HUES64 (cell line): ENCODE measurements around the gene GUCA2A.

Source experiments
- H3K27ac ChIP-seq: 2 replicates; pipeline ENCODE4 v1.7.0; 2013; ENCODE audit warnings: low read depth, low read length, inconsistent platforms
- H3K27me3 ChIP-seq: 2 replicates; pipeline ENCODE4 v1.6.1; 2013; ENCODE audit warnings: mild to moderate bottlenecking, low read length; ENCODE audit not compliant: insufficient read depth
- H3K36me3 ChIP-seq: 2 replicates; pipeline ENCODE4 v1.6.1; 2013; ENCODE audit warnings: mild to moderate bottlenecking, low read length; ENCODE audit not compliant: insufficient read depth
- H3K4me1 ChIP-seq: 2 replicates; pipeline ENCODE4 v1.6.1; 2013; ENCODE audit warnings: mild to moderate bottlenecking, low read length, moderate library complexity; ENCODE audit not compliant: insufficient read depth
- H3K4me3 ChIP-seq: 2 replicates; pipeline ENCODE4 v1.5.1; 2013; ENCODE audit warnings: mild to moderate bottlenecking, low read length, moderate library complexity
- H3K9ac ChIP-seq: 2 replicates; pipeline ENCODE4 v1.6.1; 2013; ENCODE audit warnings: mild to moderate bottlenecking, low read depth, low read length
- H3K9me3 ChIP-seq: 2 replicates; pipeline ENCODE4 v1.6.1; 2013; ENCODE audit warnings: low read depth, low read length; ENCODE audit not compliant: insufficient read depth
- WGBS: fragments of 150-250, 120-280 bp; methylation state at CpG from one replicate; pipeline ENCODE4 v1.1.7; 2013; ENCODE audit warnings: missing lambda C conversion rate; 5-methylcytosine and 5-hydroxymethylcytosine counted together

Gene GUCA2A

DNA sequence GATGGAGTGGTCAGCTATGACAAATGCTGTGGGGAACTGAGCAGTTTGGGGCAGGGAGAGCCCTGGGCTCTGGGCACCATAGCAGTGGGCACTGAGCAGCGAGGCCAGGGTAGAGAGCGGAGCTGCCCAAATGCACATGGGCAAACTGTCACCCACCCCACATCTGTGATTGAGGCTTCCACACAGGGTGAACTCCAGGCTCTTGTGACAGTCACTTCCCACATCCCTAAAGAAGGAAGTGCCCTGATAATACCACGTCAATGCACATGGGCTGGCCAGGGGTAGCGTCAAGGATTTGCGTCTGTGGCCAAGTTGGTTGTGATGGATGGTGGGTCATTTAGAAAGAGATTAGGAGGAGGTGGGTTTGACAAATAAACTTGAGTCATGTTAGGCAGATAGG, 13.9 kb downstream of the GUCA2A start:
- 92% methylated on average over 5 of the region's 5 CpGs for WGBS
- H3K36me3 ChIP-seq, result no peaks in the 10 kb centered on the region
- H3K4me1 ChIP-seq, result no peaks in the 10 kb centered on the region
- no peak overlapping the region for H3K27ac ChIP-seq
- H3K9me3 ChIP-seq, result no peaks in the 10 kb centered on the region
- no peak overlapping the region for H3K4me3 ChIP-seq
- no peak overlapping the region for H3K9ac ChIP-seq
- no peaks in the 10 kb centered on the region for H3K27me3 ChIP-seq

DNA sequence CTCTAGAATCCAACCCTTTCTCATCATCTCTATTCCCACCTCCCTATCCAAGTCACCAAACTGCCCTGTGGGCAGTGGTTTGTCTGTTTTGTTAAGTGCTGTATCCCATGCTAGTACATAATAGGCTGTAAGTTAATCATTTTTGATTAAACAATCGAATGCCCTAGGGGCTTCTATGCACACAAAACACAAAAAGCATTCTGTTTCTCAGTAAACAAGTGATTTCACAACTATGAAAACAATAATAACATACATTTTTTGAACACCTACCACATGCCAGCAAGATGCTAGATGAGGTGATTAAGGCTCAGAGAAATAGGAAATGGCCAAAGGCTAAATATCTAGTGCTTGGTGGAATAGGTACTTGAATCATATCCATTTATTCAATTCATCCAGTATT, 16.4 kb downstream of the GUCA2A start:
- H3K4me1 ChIP-seq, result no peaks in the 10 kb centered on the region

DNA sequence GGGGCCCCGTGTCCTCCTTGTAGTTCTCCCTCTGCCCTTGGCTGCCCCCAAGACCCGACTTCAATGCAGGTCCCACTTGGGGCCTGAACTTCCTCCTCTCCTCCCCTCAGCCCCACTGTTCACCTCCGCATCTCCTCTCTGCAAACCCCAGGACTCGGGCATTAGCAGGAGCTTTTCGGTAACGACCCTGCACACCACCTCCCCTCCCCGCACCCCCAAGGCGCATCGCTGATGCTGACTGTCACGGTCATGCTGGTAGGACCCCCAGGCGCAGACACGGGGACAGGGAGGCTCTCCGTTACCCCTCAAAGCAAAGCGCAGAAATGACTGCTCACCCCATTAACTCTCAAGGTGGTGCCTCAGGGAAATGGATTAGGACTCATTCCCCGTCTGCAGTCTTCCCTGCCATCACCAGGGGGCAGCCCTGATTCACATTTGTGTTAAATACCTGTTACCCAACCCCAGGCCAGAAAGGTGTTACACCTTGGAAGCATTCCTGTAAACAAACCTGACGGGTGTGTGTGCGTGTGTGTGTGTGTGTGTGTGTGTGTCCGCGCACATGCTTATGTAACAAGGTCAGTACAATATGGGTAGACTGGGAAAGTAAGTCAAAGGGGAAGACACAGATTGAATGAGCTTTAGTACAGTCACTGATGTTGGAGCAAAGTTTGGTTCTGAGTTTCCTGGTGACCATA, 17.8 kb downstream of the GUCA2A start:
- H3K9ac ChIP-seq, result no peak overlapping the region
- 51% methylated on average over 19 of the region's 19 CpGs for WGBS
- no peak overlapping the region for H3K27ac ChIP-seq
- H3K36me3 ChIP-seq, result no peaks in the 10 kb centered on the region
- no peaks in the 10 kb centered on the region for H3K9me3 ChIP-seq
- no peak overlapping the region for H3K4me3 ChIP-seq
- H3K4me1 ChIP-seq, result no peaks in the 10 kb centered on the region
- no peaks in the 10 kb centered on the region for H3K27me3 ChIP-seq

More for the DNA sequence above, 16.4 kb downstream of the GUCA2A start:
- Histone ChIP-seq H3K27ac (no peak overlapping the region), H3K9me3 (no peaks in the 10 kb centered on the region), H3K9ac (no peak overlapping the region), H3K27me3 (no peaks in the 10 kb centered on the region), H3K36me3 (no peaks in the 10 kb centered on the region), H3K4me3 (no peak overlapping the region)
- WGBS, result 67% methylated on average over 1 of the region's 1 CpG

DNA sequence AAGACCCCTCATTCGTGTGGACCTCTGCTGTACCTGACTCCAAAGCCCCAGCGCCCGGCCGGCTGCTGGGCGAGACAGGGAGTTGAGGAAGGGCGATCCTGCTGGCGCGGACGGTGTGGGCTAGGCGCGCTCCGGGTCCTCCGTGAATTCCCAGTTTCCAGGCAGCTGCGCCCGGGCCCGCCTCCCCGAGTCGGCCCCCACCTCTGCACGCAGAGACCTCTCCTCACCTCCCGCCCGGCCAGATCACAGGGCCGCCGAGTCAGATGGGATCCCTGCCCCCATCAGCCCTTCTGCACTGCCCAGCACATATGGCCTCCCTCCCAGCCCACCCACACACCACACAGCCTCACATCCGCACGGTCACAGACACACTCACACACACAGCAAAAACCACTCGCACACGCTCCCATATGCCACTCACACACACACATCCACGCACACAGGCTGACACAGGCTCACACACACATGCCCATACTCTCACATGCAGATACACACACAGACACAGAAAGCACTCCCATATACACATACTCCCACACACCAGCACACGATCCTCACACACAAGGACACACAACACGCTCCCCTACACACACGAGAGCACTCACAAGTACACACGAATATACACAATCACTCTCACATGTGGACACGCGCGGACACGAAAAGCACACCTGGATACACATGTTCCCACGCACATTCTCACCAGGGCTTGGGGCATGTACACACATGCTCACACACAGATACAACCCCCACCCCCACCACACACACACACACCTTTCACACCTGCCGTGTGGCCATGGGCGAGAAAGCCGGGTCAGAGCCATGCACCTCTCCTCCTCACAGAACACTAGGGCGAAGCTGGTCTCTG, 18.6 kb downstream of the GUCA2A start:
- Histone ChIP-seq H3K4me3 (no peak overlapping the region), H3K9ac (no peak overlapping the region), H3K9me3 (no peaks in the 10 kb centered on the region), H3K4me1 (no peaks in the 10 kb centered on the region), H3K36me3 (no peaks in the 10 kb centered on the region), H3K27ac (no peak overlapping the region), H3K27me3 (no peaks in the 10 kb centered on the region)
- WGBS, result 94% methylated on average over 41 of the region's 41 CpGs

DNA sequence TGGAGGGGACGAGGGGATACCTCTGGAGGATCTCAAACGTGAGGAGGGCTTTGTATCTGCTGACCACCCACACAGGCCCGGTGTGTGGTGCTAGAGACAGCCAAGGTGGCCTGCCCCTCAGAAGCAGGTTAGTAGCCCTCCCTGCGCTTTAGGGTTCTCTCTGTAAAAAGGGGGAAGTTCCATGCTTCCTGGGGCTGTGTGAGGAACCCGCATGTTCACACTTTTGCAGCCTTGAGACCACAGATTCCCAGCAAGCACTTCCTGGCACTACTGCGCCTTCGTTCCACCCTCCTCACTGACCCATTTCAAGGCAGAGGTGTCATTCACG, 19.2 kb downstream of the GUCA2A start:
- Histone ChIP-seq H3K9me3 (no peaks in the 10 kb centered on the region), H3K4me1 (no peaks in the 10 kb centered on the region), H3K4me3 (no peak overlapping the region), H3K9ac (no peak overlapping the region), H3K27me3 (no peaks in the 10 kb centered on the region), H3K36me3 (no peaks in the 10 kb centered on the region), H3K27ac (no peak overlapping the region)
- 91% methylated on average over 8 of the region's 8 CpGs for WGBS

DNA sequence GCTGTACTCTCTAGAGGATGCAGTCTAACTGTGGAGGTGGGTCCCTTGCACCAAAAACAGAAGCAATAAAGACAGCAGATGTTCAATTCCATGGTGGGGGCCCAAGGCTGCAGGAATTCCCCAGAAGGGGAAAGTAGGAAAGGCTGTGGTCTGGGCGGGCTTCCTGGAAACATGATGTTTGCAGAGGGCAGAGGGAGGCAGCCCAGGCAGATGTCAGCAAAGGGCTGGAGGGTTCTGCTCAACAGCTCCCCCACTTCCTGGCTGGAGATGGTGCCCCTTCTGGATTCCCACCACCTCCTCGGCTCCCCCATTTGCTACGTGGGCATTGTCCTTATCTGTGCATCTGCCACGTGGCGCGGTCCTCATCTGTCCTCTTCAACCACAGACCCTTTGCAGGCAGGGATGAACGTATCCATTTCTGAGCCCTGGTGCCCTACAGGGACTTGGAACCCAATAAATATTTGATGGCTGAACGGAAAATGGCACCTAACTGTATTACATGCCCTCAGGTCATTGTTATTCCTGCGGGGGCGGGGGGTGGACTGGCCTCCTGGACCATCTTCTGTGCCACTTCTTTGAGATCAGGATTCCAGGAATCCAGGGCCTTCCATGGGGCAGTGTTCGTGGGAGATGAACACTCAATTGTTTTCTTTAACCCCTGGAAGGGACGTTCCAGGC, 19.7 kb downstream of the GUCA2A start:
- H3K27me3 ChIP-seq, result no peaks in the 10 kb centered on the region
- no peak overlapping the region for H3K27ac ChIP-seq
- H3K9me3 ChIP-seq, result no peaks in the 10 kb centered on the region
- H3K4me1 ChIP-seq, result no peaks in the 10 kb centered on the region
- no peak overlapping the region for H3K9ac ChIP-seq
- H3K36me3 ChIP-seq, result no peaks in the 10 kb centered on the region
- 89% methylated on average over 12 of the region's 12 CpGs for WGBS
- H3K4me3 ChIP-seq, result no peak overlapping the region

DNA sequence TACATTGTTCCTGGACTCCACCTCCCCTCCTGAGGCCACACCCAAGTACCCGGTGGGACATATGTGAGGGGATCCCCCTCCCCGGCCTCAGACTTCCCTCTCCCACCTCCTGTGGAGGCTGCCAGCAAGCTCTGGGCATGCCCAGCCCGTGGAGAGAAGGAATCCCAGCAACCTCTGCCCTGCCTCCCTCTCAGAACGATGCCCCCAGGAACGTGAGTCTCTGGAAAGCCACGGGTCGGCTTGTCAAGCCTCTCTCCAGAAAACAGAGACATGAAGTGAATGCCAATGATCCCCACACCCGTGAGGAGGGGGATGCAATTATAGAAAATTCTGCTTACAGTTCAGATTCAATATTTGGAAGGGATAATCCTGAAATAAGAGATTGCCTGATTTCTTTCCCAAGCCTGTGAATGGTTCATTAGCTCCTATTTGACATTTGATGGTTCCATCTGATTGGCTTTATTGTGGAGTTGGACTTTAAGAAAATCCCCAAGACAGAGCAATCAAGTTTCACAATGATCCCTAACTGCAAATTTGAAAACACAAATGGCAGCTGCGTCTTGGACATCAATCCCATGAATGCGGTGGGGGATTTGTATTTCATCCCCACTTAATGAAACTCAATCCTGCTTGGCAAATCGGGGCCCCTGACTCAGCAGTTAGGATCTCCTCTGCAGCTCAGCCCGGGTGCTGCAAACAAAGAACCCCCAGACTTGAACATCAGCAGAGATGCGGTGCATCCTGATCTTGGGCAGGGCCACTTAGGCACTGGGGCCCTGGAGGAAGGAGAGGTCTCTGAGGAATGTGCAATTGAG, 20.4 kb downstream of the GUCA2A start:
- H3K9me3 ChIP-seq, result no peaks in the 10 kb centered on the region
- no peak overlapping the region for H3K4me3 ChIP-seq
- H3K9ac ChIP-seq, result no peak overlapping the region
- H3K27ac ChIP-seq, result no peak overlapping the region
- H3K27me3 ChIP-seq, result no peaks in the 10 kb centered on the region
- no peaks in the 10 kb centered on the region for H3K4me1 ChIP-seq
- WGBS, result 73% methylated on average over 13 of the region's 13 CpGs
- H3K36me3 ChIP-seq, result no peaks in the 10 kb centered on the region

DNA sequence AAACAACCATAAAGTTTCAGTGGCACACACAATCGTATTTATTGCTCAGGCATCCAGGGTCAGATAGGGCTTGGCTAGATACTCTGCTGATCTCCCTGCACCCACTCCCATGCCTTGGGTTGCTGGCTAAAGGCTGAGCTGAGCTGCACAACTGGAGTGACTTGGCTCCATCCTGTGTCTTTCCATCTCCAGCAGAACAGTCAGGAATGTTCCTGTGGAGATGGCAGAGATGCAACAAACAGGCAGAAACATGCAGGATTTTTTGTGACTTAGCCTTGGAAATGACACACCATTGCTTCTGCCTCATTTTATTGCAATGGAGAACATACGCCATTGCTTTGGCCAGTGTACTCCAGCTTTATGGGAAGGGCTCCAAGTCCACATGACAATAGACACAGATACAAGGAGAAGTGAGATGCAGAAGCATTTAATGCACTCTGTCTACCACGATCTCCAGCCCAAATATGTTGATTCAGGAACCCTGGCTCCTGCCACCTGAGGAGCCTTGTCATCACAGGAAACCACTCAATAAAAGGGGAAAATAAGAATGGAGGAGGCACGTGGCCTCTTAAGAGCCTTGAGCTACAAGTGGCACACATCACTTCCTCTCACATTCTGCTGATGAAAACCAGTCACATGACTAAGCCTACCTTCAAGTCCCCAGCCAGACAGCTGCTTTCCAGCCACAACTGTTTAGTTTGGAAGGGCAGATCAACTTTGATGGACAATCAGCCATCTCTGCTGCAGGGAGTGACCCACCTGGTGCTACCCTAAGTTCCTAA, 21.5 kb downstream of the GUCA2A start:
- H3K36me3 ChIP-seq, result no peaks in the 10 kb centered on the region
- no peak overlapping the region for H3K27ac ChIP-seq
- 87% methylated on average over 4 of the region's 4 CpGs for WGBS
- no peaks in the 10 kb centered on the region for H3K27me3 ChIP-seq
- H3K9ac ChIP-seq, result no peak overlapping the region
- H3K4me1 ChIP-seq, result no peaks in the 10 kb centered on the region
- no peaks in the 10 kb centered on the region; the same call in 1 of the 2 replicates for H3K9me3 ChIP-seq
- H3K4me3 ChIP-seq, result no peak overlapping the region

DNA sequence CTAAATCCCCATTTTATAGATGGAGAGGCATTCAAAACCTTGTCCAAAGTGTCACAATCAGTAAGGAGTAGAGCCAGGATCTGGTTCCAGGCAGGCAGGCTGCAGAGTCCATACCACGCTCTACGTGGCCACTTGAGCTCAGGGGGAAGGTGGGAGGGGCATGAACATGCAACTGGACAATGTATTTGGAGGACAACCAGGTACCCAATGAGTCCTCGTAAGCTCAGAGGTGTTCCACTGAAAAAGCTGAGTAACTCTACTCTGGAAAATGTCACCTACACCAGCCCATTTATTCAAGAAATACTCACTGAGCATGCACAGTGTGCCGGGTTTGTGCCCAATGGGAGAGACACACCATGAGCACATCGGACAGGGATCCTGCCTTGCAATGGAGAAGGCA, 22.6 kb downstream of the GUCA2A start:
- H3K9me3 ChIP-seq, result no peaks in the 10 kb centered on the region; the same call in 1 of the 2 replicates
- WGBS, result 89% methylated on average over 5 of the region's 5 CpGs
- no peaks in the 10 kb centered on the region for H3K36me3 ChIP-seq
- H3K9ac ChIP-seq, result no peak overlapping the region
- no peaks in the 10 kb centered on the region for H3K27me3 ChIP-seq
- H3K4me3 ChIP-seq, result no peak overlapping the region
- H3K4me1 ChIP-seq, result no peaks in the 10 kb centered on the region
- H3K27ac ChIP-seq, result no peak overlapping the region

DNA sequence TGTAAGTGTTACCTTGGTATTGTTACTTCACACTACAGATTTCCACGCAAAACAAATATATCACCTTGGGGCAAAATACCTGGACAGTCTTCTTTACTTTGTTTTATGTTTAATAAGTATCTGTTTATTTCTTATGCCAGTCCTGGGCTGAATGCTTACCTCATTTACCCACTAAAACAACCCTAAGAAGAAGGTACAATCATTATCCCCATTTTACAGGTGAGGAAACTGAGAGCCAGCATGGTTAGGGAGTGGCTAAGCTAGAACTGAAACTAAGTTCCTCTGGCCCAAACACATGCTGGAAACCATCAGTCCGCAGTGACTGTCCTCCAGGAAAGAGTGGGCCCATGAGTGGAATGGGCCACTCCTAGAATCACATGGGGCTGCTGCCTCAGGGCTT, 24.4 kb downstream of the GUCA2A start:
- no peaks in the 10 kb centered on the region for H3K27me3 ChIP-seq
- no peaks in the 10 kb centered on the region; the same call in 1 of the 2 replicates for H3K9me3 ChIP-seq
- no peak overlapping the region for H3K4me3 ChIP-seq
- WGBS, result 90% methylated on average over 1 of the region's 2 CpGs
- H3K36me3 ChIP-seq, result no peaks in the 10 kb centered on the region
- H3K4me1 ChIP-seq, result no peaks in the 10 kb centered on the region
- H3K27ac ChIP-seq, result no peak overlapping the region
- no peak overlapping the region for H3K9ac ChIP-seq
